Memory B cell (primary cell): ENCODE data around the gene USF1.

Experiments used
- ATAC-seq: fragments of 150-1000 bp; cut with Tn5 transposase; 2 replicates; pipeline ENCODE4 v1.10.0; 2021; ENCODE audit warnings: low read depth, mild to moderate bottlenecking, moderate library complexity
- DNase-seq, 2 donors: peaks; one replicate each; pipeline ENCODE4 v3.0.0; 2022; ENCODE audit warnings: low spot score in 2 of 2
- H3K27ac Mint-ChIP-seq: one replicate; pipeline ENCODE4 v1.8.0; 2022; ENCODE audit warnings: mild to moderate bottlenecking, moderate library complexity, mixed read lengths
- H3K27me3 Mint-ChIP-seq: one replicate; pipeline ENCODE4 v1.8.0; 2022; ENCODE audit warnings: mixed read lengths
- H3K36me3 Mint-ChIP-seq: one replicate; pipeline ENCODE4 v1.8.0; 2022; ENCODE audit warnings: mild to moderate bottlenecking, mixed read lengths
- H3K4me1 Mint-ChIP-seq: one replicate; pipeline ENCODE4 v1.8.0; 2022; ENCODE audit warnings: mixed read lengths
- H3K4me3 Mint-ChIP-seq: one replicate; pipeline ENCODE4 v1.8.0; 2022; ENCODE audit warnings: mild to moderate bottlenecking, moderate library complexity, mixed read lengths
- H3K9me3 Mint-ChIP-seq: one replicate; pipeline ENCODE4 v1.8.0; 2022; ENCODE audit warnings: mixed read lengths

Gene USF1

DNA sequence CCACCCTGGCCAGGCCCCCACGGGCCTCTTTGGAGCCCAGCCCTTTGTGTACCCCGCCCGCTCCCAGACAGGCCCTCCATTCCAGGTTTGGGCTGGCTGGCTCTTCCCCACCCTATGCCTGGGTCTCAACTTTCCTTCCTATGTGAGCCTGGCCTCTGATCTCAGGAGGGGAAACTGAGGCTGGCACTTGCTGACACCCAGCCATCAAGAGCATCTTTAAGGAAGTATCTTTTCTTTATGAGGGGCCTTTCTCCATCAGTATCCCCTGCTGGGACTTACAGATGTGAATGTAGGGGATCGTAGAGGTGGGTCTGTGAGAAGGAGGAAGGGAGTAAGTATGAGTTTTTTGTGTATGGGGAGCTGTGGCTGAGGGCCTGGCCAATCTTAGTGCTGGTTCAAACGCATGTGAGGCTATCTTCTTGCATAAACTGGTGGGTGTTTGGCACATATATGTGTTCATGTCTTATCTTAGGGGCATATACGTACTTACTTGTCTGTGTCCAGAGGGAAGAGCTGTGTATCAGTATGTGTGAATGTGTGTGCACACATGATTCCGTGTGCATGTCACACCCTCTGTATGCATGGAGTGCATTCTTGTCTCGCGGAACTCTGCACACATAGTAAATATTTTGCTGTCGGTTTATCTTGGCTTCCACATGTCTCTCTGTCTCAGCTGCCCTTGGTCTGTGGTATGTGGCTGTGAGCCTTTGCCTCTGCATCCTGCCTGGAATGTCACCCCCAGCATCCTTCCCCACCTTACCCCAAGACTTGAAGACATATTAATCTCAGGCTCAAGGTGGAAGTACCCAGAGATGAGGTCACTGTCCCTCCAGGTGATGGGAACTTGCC, 38.2 kb upstream of the USF1 start:
- Mint-ChIP-seq H3K36me3 (no peaks in the 10 kb centered on the region), H3K27ac (no peak overlapping the region), H3K4me3 (no peak overlapping the region), H3K27me3 (peaks cover 3% of the 10 kb centered on the region), H3K4me1 (no peaks in the 10 kb centered on the region), H3K9me3 (no peaks in the 10 kb centered on the region)
- ATAC-seq (no peak), DNase-seq (no peak)

DNA sequence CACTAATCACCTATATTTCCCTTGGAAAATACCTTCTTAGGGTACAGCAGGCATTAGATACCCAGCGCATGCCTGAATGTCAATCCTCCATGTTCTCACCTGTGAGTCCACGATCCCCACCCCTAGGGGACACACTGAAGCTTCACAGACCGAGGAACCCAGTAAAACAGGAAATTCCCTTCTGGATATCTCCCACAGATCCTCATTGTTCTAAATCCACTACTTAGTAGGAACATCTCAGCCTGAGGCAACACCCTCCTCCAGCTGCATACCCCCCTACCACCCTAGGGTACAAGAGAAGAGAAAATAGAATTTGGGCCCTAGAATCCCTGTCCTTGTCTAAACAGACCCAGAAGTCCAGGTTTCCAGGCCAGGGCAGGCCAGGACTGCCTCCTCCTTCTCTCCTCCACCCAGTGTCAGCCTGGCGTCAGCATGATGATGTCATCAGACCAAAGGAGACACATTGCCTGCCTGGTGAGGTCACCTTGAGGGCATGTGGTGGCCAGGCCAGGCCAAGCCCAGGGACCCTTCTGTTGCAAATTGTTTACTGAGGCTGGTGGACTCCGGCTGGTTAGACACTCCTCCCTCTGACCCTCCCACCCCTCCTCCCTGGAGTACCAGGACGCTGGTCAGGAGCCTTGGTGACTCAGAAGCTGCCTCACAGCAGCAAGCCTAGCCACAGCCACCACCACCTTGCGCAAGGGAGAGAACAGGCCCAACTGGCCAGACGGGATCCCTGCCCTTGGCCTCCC, 37.4 kb upstream of the USF1 start:
- H3K9me3 Mint-ChIP-seq: no peaks in the 10 kb centered on the region
- H3K36me3 Mint-ChIP-seq: no peaks in the 10 kb centered on the region
- no peak overlapping the region for H3K27ac Mint-ChIP-seq
- no peaks in the 10 kb centered on the region for H3K4me1 Mint-ChIP-seq
- peaks cover 3% of the 10 kb centered on the region for H3K27me3 Mint-ChIP-seq
- no peak overlapping the region for H3K4me3 Mint-ChIP-seq
- DNase-seq (no peak), ATAC-seq (no peak)

DNA sequence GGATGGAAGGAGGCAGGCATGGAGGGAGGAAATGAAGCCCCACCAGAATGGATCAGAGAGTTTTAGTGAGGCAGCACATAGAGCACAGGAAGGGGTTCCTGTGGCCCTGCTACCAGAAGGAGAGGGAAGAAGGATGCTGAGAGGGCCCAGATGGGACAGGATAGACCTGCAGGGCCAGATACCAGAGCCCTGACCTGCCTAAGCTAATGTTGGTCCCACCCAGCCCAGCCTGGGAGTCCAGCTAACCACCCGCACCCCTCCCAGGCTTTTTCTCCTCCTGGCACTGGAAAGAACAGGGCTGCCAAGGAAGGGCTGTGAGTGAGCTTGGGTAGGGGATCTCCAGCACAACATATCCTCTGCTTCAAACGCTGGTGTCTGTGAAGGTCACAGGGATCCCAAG, 36.7 kb upstream of the USF1 start:
- ATAC-seq: no peak
- Mint-ChIP-seq H3K4me3 (no peak overlapping the region), H3K27ac (no peak overlapping the region), H3K27me3 (peaks cover 3% of the 10 kb centered on the region), H3K36me3 (no peaks in the 10 kb centered on the region), H3K9me3 (no peaks in the 10 kb centered on the region), H3K4me1 (no peaks in the 10 kb centered on the region)
- no peak for DNase-seq

DNA sequence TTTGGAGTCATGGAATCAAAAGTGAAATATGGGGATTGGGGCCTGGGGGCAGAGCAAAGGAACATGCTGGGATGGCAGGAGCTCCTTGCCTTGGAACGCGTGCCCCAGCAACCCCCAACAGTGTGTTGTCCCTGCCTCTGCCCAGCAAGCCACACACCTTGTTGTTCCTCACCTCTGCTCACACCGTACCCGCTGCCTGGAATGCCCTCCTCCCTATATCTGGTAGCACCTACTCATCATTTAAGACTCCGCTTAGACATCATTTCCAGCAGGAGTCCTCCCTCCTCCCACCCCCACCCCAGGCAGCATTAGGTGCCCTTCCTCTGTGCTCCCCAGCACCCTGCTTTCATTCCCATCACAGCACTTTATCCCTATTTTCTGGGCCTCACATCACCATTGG, 35.7 kb upstream of the USF1 start:
- no peaks in the 10 kb centered on the region for H3K9me3 Mint-ChIP-seq
- peaks cover 3% of the 10 kb centered on the region for H3K27me3 Mint-ChIP-seq
- no peaks in the 10 kb centered on the region for H3K36me3 Mint-ChIP-seq
- ATAC-seq (no peak), DNase-seq (no peak)
- H3K4me3 Mint-ChIP-seq: no peak overlapping the region
- peak overlapping the region; percentile 29 for H3K27ac Mint-ChIP-seq
- no peaks in the 10 kb centered on the region for H3K4me1 Mint-ChIP-seq

DNA sequence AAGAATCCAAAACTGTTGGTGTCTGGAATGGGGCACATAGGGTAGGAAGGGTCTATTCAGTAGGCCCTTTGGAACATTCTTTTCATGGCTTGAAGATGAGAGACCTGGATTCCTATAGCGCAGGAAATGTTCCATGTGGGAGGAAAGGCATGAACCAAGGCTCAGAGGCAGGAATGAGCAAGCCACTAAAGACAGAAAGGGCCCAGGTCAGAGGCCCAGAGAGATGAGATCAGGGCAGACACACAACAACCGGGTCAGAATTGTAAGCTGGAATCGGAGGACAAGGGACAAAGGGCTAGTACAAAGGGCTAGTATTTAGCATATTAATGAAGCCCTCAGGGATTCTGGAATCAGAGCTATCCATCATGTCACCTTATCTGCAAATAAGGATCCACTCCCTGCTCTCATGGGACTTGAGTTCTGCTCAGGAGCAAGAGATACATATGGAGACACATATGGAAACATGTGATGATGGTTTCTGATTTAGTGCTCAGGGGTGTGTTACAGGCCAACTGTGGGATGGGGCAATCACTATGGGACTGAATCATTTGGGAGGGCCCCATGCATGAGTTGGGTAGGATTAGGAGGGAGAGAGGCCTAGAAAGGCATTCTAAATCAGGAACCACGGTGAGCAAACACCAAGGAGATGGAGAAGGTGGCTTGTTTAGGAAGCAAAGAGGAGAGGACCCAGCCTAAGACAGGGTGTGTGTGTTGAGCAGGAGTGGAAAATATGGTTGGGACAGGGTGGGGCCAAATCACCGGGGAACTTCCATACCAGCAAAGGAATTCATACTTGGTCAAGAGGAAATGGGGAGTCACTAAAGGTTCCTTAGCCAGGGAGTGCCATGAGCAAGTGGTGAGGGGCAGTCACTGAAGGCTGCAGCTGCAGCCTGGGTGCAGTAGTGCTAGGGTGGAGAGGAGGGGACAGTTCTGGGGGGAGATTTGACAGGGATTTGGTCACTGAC, 34.9 kb upstream of the USF1 start:
- no peak for DNase-seq
- Mint-ChIP-seq H3K9me3 (no peaks in the 10 kb centered on the region), H3K27ac (no peak overlapping the region), H3K4me3 (no peak overlapping the region), H3K4me1 (no peaks in the 10 kb centered on the region), H3K36me3 (no peaks in the 10 kb centered on the region), H3K27me3 (peaks cover 3% of the 10 kb centered on the region)
- ATAC-seq: no peak

DNA sequence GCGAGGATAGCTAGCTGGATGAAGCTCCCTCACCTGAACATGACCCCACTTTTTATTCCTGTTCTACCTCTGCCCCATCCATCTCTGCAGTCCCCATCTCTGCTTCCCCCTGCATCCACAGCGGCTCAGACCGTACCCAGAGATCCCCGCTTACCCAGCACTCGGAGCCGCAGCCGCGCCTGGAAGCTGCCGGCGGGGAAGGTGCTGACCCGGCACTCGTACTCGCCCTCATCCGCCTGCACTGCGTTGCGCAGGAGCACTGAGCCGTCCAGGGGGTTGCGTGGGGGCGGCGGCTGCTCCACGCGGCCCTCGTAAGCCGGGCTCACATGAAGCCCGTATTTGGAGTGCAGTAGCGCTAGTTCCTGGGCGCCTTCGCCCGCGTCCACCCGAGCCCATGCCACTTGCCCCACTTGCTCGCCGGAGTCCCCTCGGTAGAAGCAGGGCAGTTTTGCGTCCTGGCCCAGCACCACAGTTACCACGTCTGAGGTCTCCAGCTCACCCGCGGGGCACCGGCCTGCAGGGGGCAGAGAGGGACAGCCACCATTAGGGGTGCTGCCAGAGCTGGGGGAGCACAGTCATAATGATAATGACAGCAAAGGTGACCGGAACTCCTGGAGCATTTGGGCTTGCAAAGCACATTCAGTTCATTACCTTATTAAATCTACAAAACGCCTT, 33.8 kb upstream of the USF1 start:
- Mint-ChIP-seq H3K4me3 (no peak overlapping the region), H3K4me1 (no peaks in the 10 kb centered on the region), H3K9me3 (no peaks in the 10 kb centered on the region), H3K36me3 (no peaks in the 10 kb centered on the region), H3K27me3 (peaks cover 3% of the 10 kb centered on the region), H3K27ac (no peak overlapping the region)
- no peak for ATAC-seq
- no peak for DNase-seq

DNA sequence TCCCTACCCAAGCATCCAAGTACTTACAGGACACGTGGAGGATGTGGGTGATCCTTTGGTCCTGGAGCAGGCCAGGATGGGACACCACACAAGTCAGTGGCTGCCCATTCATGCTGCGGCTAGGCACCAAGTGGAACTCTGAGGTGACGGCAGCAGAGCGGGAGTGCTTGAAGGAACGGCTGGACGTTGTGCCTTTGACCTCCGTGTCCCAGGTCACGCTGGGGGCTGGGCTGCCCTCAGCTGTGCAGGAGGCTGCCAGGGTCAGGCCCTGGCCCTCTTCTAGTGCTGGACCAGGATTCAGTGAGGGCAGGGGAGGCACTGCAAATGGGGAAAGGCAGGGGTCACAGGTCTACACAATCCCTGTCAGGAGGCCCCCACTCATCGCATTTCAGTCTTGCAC, 31.6 kb upstream of the USF1 start:
- ATAC-seq: no peak
- no peak overlapping the region for H3K27ac Mint-ChIP-seq
- DNase-seq: no peak
- H3K4me3 Mint-ChIP-seq: no peak overlapping the region
- no peaks in the 10 kb centered on the region for H3K4me1 Mint-ChIP-seq
- peaks cover 3% of the 10 kb centered on the region for H3K27me3 Mint-ChIP-seq
- H3K9me3 Mint-ChIP-seq: no peaks in the 10 kb centered on the region
- H3K36me3 Mint-ChIP-seq: no peaks in the 10 kb centered on the region

DNA sequence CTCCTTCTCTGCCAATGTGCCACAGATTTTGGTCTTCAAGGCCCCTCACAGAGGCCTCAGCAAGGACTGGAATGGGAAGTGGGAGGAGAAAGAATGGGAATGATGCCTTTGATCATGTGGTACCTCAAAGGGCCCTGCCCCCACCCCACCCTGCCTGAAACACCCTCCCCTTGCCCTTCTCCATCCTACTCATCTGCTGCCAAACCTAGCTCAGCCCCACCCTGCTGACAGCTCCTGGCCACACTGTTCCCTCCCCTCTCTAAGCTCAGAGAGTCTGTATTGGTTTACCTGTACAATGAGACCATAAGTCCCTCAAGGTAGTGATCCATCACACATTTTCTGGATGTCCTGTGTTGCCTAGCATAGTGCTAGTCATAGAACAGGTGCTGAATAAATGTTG, 30.6 kb upstream of the USF1 start:
- Mint-ChIP-seq H3K9me3 (no peaks in the 10 kb centered on the region), H3K4me1 (peaks cover 6% of the 10 kb centered on the region), H3K27ac (no peak overlapping the region), H3K36me3 (no peaks in the 10 kb centered on the region), H3K27me3 (peaks cover 3% of the 10 kb centered on the region), H3K4me3 (no peak overlapping the region)
- DNase-seq: no peak
- ATAC-seq: no peak

DNA sequence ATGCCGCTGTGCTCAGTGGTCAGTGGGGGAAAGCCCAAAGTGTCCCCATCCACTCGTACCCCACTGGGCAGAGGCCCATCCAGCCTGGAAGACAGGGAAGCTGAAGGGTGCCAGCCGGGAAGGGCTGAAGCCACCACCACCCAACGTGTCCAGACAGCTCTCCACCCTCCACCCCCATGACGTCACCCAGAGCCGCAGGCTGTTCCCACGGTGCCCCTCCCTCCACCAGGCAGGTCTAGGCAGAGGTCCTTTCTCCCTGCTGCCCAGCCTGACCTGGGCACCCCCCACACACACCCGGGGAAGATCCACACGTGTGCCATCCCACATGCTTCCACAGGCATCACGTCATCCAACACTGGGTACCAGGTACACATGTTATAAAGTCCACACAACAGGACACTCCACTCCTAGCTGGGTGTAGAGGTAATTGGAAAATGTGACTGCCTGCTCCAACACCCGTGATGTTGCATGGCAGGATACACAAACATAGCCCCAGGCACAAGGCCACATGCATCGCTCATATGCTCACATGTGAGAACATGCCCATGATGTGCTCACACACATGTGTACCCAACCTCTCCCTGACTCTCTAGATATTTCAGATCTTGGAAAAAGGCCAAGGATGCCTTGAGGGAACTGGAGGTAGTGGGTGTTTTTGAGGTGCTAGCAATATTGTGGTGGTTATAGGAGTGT, 29.0 kb upstream of the USF1 start:
- DNase-seq (no peak), ATAC-seq (no peak)
- Mint-ChIP-seq H3K27me3 (no peaks in the 10 kb centered on the region), H3K27ac (no peak overlapping the region), H3K4me3 (no peak overlapping the region), H3K9me3 (no peaks in the 10 kb centered on the region), H3K4me1 (peaks cover 15% of the 10 kb centered on the region), H3K36me3 (no peaks in the 10 kb centered on the region)

DNA sequence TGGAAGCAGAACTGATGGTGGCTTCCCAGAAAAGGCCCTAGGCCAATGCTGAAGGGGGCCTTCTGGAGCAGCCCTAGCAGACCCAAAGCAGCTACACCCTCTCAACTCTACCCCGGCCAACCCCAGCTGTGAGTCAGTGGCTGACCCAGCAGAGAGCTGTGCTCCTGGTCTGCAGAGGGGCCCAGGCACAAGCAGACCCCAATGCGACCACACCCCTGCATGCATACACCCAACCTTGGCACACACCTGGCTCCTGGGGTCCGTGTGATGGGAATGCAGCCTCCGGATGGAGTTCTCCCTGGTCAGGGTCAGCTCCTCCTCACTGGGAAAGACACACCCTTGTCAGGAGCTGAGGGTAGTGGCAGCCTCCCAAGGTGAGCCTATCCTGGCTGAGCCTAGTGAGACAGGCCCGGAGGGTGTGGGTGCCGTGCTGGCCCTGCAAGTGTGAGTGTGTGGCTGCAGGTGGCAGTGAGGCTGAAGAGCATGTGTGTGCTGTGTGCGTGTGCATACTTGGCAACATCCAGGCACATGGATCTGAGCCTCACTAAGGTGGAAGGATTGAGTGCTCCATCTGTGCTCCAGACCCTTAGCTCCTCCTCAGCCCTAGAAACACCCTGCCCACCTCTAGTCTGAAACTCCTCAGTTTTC, 27.8 kb upstream of the USF1 start:
- no peak overlapping the region for H3K4me3 Mint-ChIP-seq
- no peak for ATAC-seq
- H3K27ac Mint-ChIP-seq: no peak overlapping the region
- peaks cover 23% of the 10 kb centered on the region for H3K4me1 Mint-ChIP-seq
- H3K9me3 Mint-ChIP-seq: no peaks in the 10 kb centered on the region
- DNase-seq: no peak
- H3K27me3 Mint-ChIP-seq: no peaks in the 10 kb centered on the region
- peaks cover 4% of the 10 kb centered on the region for H3K36me3 Mint-ChIP-seq

DNA sequence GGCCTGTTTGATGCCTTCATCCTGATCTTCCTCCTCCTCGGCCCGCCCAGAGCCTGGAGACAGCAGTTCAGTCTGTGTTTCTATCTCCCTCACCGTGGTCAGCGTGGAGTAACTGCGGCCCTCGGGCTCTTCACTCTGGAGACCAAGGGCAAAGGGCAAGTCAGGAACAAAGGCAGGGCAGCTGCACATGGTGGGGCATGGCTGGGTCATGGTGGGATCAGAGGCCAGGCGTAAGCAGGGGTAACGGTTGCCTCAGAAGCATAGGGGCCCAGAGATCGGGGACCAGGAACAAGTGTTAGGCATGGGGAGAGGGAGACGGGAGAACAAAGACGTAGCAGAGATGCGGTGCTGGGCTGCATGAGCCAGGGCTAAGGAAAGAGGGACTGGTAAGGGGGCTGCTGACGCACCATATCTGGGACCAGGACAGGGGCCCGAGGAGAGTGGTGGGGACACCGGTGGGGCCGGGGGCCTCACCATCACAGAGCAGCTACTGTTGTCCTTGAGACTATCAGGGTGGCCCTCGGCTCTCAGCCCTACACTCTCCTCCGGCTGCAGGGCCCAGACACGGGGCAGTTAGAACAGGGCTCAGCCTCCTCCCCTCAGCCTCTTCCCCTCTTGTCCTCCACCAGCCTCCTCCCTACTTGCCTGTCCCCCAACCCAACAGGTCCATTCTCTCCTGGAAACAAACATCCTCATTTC, 27.1 kb upstream of the USF1 start:
- Mint-ChIP-seq H3K36me3 (peaks cover 4% of the 10 kb centered on the region), H3K4me3 (no peak overlapping the region), H3K27ac (no peak overlapping the region), H3K27me3 (no peaks in the 10 kb centered on the region), H3K4me1 (peaks cover 28% of the 10 kb centered on the region), H3K9me3 (no peaks in the 10 kb centered on the region)
- DNase-seq (no peak), ATAC-seq (no peak)

DNA sequence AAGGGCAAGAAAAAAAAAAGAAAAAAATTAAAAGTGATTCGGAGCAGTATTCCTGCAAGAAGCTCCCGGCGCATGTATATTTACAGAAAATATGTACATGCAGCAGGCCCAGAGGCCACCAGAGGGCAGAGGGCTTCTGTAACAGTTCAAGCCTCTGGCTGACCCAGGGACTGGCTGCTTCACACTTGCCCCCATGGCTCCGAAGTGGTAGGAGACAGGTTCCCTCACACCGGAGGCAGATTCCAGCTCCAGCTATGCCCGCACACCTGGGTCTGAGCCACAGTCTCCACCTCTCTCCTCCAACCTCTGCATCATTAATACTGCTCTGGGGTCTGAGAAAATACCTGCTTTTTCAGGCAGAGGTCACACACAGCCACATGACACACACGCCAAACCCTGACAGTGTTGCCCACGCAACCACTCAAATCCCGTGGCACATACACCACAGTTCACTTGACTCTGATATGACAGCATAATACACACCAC, 26.2 kb upstream of the USF1 start:
- peak overlapping the region; percentile 75 for H3K27ac Mint-ChIP-seq
- ATAC-seq (no peak), DNase-seq (peak; percentile 32 to 40)
- H3K27me3 Mint-ChIP-seq: no peaks in the 10 kb centered on the region
- H3K36me3 Mint-ChIP-seq: peaks cover 8% of the 10 kb centered on the region
- no peak overlapping the region for H3K4me3 Mint-ChIP-seq
- peaks cover 37% of the 10 kb centered on the region for H3K4me1 Mint-ChIP-seq
- H3K9me3 Mint-ChIP-seq: no peaks in the 10 kb centered on the region
